Neural cell (in vitro differentiated cells): ENCODE data around the gene HUNK. TPM values are rescaled to one million over a fixed set of nuclear protein-coding genes. Genes with fewer than 3 reads are reported as not detected.

Experiments used
- H2AFZ ChIP-seq: fragments of 200-600, 300-800 bp; sonication (generic), shearing (Covaris generic); 2 replicates; pipeline ENCODE4 v1.6.0; 2014; ENCODE audit warnings: low read depth, mild to moderate bottlenecking, antibody characterized with exemption, low read length, moderate library complexity
- H3F3A ChIP-seq: fragments of 200-600 bp; shearing (Covaris generic); 2 replicates; pipeline ENCODE4 v1.6.1; 2016; ENCODE audit warnings: mild to moderate bottlenecking, moderate library complexity, mixed read lengths, antibody characterized with exemption, low read length; ENCODE audit not compliant: insufficient read depth, poor library complexity, severe bottlenecking
- H3K27ac ChIP-seq: fragments of 200-600, 300-800 bp; sonication (generic), shearing (Covaris generic); 2 replicates; pipeline ENCODE4 v1.5.1; 2014; ENCODE audit warnings: mild to moderate bottlenecking, low read length, moderate library complexity
- H3K27me3 ChIP-seq: fragments of 300-800, 200-600 bp; sonication (generic), shearing (Covaris generic); 2 replicates; pipeline ENCODE4 v1.6.0; 2014; ENCODE audit warnings: mild to moderate bottlenecking, low read depth, low read length, moderate library complexity; ENCODE audit not compliant: insufficient read depth
- H3K36me3 ChIP-seq: fragments of 300-800, 200-600 bp; sonication (generic), shearing (Covaris generic); 2 replicates; pipeline ENCODE4 v1.5.1; 2014; ENCODE audit warnings: mild to moderate bottlenecking, antibody characterized with exemption, low read length, moderate library complexity; ENCODE audit not compliant: insufficient read depth
- H3K4me2 ChIP-seq: fragments of 300-800, 200-600 bp; sonication (generic), shearing (Covaris generic); 2 replicates; pipeline ENCODE4 v1.6.0; 2014; ENCODE audit warnings: mild to moderate bottlenecking, low read length
- H3K4me3 ChIP-seq: fragments of 300-800, 200-600 bp; sonication (generic), shearing (Covaris generic); 2 replicates; pipeline ENCODE4 v1.5.1; 2014; ENCODE audit warnings: mild to moderate bottlenecking, low read length, moderate library complexity
- H3K79me2 ChIP-seq: fragments of 200-600 bp; shearing (Covaris generic); replicated peaks from 2 replicates; pipeline ENCODE4 v1.6.0; 2014; ENCODE audit warnings: mild to moderate bottlenecking, low read length, moderate library complexity; ENCODE audit not compliant: insufficient read depth
- H3K9ac ChIP-seq: fragments of 300-800, 200-600 bp; sonication (generic), shearing (Covaris generic); 2 replicates; pipeline ENCODE4 v1.6.1; 2016; ENCODE audit warnings: mild to moderate bottlenecking, low read length, mixed read lengths
- H3K9me2 ChIP-seq: fragments of 200-600 bp; shearing (Covaris generic); 2 replicates; pipeline ENCODE4 v1.6.1; 2016; ENCODE audit warnings: mild to moderate bottlenecking, low read length, mixed read lengths; ENCODE audit not compliant: insufficient read depth
- H3K9me3 ChIP-seq: fragments of 200-600, 300-800 bp; sonication (generic), shearing (Covaris generic); 2 replicates; pipeline ENCODE4 v1.6.1; 2016; ENCODE audit warnings: mild to moderate bottlenecking, mixed run types, low read length, moderate library complexity, mixed read lengths
- H4K20me1 ChIP-seq: fragments of 200-600 bp; shearing (Covaris generic); 2 replicates; pipeline ENCODE4 v1.6.1; 2016; ENCODE audit warnings: mild to moderate bottlenecking, mixed run types; ENCODE audit not compliant: insufficient read depth
- EP300 ChIP-seq: fragments of 450-650 bp; conservative IDR thresholded peaks from 2 replicates; pipeline ENCODE4 v1.6.1; 2014; ENCODE audit warnings: antibody characterized with exemption, mild to moderate bottlenecking, moderate library complexity; ENCODE audit not compliant: poor library complexity, severe bottlenecking
- EZH2 ChIP-seq: fragments of 200-600, 300-800 bp; shearing (Covaris generic), sonication (generic); IDR thresholded peaks from 2 replicates; pipeline ENCODE4 v1.6.1; 2014; ENCODE audit warnings: antibody characterized with exemption, low read length, borderline replicate concordance, mild to moderate bottlenecking; ENCODE audit not compliant: insufficient read depth, poor library complexity, severe bottlenecking
- MXI1 ChIP-seq: fragments of 450-650 bp; conservative IDR thresholded peaks from 2 replicates; pipeline ENCODE4 v1.6.1; 2014; ENCODE audit warnings: antibody characterized with exemption, mild to moderate bottlenecking; ENCODE audit not compliant: poor library complexity, severe bottlenecking
- POLR2AphosphoS5 ChIP-seq: IDR thresholded peaks from 2 replicates; pipeline ENCODE4 v1.6.1; 2012
- RAD21 ChIP-seq: fragments of 450-650 bp; conservative IDR thresholded peaks from 2 replicates; pipeline ENCODE4 v1.6.1; 2014; ENCODE audit warnings: antibody characterized with exemption, mild to moderate bottlenecking, moderate library complexity
- TAF1 ChIP-seq: IDR thresholded peaks from 2 replicates; pipeline ENCODE4 v1.6.1; 2012; ENCODE audit warnings: low read depth
- polyA plus RNA-seq: library from polyadenylated mRNA; depleted of rRNA; stranded (reverse); fragments of >200 nt; gene quantifications from 2 replicates; pipeline ENCODE4 v1.2.3, GENCODE V29; 2014
- TF ChIP-seq, protein P1 (sequence below): IDR thresholded peaks from 2 replicates; pipeline ENCODE4 v1.6.1; 2012; ENCODE audit warnings: borderline replicate concordance
- TF ChIP-seq, protein P2 (sequence below): fragments of 450-650 bp; IDR thresholded peaks from 2 replicates; pipeline ENCODE4 v1.5.1; 2014; ENCODE audit warnings: antibody characterized with exemption, mild to moderate bottlenecking, moderate library complexity; ENCODE audit not compliant: poor library complexity, severe bottlenecking

Gene HUNK
- polyA plus RNA-seq, 1 donor from 2014 or later = 9.3 TPM

DNA sequence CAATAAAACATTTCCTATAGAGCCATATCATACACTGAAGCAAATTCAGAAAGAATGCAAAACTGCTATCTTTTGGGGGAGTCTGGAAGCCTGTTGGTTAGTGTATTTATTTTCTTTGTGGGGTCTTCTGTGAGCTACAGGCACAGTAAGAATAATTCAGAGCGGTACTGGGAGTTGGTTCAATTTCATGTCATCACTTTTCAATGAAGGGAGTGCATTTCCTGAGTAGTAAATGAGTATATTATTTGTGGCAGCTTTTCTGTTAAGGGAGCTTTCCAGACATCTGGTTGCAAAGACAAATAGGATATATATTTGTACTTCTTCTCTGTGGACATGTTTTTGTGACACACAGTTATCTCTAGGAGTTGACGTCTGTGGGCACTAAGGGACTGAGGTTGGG lies 130.6 kb downstream of the HUNK start:
- H4K20me1 ChIP-seq = no peaks in the 10 kb centered on the region
- no peak overlapping the region for H3K27ac ChIP-seq
- TF ChIP-seq EZH2 (no peak), MXI1 (no peak), RAD21 (no peak), POLR2AphosphoS5 (no peak), EP300 (no peak)
- TF ChIP-seq, protein P1, sequence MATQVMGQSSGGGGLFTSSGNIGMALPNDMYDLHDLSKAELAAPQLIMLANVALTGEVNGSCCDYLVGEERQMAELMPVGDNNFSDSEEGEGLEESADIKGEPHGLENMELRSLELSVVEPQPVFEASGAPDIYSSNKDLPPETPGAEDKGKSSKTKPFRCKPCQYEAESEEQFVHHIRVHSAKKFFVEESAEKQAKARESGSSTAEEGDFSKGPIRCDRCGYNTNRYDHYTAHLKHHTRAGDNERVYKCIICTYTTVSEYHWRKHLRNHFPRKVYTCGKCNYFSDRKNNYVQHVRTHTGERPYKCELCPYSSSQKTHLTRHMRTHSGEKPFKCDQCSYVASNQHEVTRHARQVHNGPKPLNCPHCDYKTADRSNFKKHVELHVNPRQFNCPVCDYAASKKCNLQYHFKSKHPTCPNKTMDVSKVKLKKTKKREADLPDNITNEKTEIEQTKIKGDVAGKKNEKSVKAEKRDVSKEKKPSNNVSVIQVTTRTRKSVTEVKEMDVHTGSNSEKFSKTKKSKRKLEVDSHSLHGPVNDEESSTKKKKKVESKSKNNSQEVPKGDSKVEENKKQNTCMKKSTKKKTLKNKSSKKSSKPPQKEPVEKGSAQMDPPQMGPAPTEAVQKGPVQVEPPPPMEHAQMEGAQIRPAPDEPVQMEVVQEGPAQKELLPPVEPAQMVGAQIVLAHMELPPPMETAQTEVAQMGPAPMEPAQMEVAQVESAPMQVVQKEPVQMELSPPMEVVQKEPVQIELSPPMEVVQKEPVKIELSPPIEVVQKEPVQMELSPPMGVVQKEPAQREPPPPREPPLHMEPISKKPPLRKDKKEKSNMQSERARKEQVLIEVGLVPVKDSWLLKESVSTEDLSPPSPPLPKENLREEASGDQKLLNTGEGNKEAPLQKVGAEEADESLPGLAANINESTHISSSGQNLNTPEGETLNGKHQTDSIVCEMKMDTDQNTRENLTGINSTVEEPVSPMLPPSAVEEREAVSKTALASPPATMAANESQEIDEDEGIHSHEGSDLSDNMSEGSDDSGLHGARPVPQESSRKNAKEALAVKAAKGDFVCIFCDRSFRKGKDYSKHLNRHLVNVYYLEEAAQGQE = no peak
- TF ChIP-seq, protein P2, sequence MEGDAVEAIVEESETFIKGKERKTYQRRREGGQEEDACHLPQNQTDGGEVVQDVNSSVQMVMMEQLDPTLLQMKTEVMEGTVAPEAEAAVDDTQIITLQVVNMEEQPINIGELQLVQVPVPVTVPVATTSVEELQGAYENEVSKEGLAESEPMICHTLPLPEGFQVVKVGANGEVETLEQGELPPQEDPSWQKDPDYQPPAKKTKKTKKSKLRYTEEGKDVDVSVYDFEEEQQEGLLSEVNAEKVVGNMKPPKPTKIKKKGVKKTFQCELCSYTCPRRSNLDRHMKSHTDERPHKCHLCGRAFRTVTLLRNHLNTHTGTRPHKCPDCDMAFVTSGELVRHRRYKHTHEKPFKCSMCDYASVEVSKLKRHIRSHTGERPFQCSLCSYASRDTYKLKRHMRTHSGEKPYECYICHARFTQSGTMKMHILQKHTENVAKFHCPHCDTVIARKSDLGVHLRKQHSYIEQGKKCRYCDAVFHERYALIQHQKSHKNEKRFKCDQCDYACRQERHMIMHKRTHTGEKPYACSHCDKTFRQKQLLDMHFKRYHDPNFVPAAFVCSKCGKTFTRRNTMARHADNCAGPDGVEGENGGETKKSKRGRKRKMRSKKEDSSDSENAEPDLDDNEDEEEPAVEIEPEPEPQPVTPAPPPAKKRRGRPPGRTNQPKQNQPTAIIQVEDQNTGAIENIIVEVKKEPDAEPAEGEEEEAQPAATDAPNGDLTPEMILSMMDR = no peak
- H3F3A ChIP-seq = no peaks in the 10 kb centered on the region
- no peaks in the 10 kb centered on the region for H3K9me2 ChIP-seq
- peaks cover 6% of the 10 kb centered on the region for H3K36me3 ChIP-seq
- H3K9me3 ChIP-seq = no peaks in the 10 kb centered on the region
- no peaks in the 10 kb centered on the region for H3K27me3 ChIP-seq
- no peak overlapping the region for H3K4me2 ChIP-seq
- H3K9ac ChIP-seq = no peak overlapping the region
- H3K4me3 ChIP-seq = no peak overlapping the region
- H3K79me2 ChIP-seq = no peaks in the 10 kb centered on the region
- no peak overlapping the region for H2AFZ ChIP-seq

DNA sequence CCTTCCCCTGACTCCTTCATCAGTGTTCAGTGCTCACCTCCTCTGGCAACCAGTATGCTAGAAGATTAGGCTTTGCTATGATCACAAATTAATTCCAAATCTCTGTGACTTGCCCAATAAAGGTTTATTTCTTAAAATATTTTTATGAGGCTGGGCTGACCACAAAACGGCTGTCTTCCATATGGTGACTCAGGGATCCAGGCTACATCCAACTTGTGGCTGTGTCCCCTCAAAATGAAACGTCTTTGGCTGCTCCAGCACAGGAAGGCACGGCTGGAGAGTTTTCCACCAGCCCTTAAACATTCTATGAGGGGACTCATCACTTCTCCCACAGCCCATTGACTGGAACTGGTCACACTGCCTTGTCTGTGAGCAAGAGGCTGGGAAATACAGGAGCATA lies 131.5 kb downstream of the HUNK start:
- Histone ChIP-seq H3K27ac (no peak overlapping the region), H3K4me2 (no peak overlapping the region)

More for the DNA sequence above, 131.5 kb downstream of the HUNK start:
- H3K4me3 ChIP-seq = no peak overlapping the region
- no peak overlapping the region for H2AFZ ChIP-seq
- no peaks in the 10 kb centered on the region for H3K9me2 ChIP-seq
- no peaks in the 10 kb centered on the region for H3K27me3 ChIP-seq
- H3K9ac ChIP-seq = no peak overlapping the region
- H3K36me3 ChIP-seq = peaks cover 6% of the 10 kb centered on the region
- no peak for TF ChIP-seq RAD21
- TF ChIP-seq TAF1 = no peak
- TF ChIP-seq, protein P2 = no peak
- H3K9me3 ChIP-seq = no peaks in the 10 kb centered on the region
- no peaks in the 10 kb centered on the region for H3F3A ChIP-seq
- no peaks in the 10 kb centered on the region for H4K20me1 ChIP-seq
- no peaks in the 10 kb centered on the region for H3K79me2 ChIP-seq
